Upper lobe of left lung (tissue), 6 donors: Measurements from ENCODE around the gene LRRFIP1. TPM values are rescaled to one million over a fixed set of nuclear protein-coding genes. Genes with fewer than 3 reads are reported as not detected.
A peak's percentile ranks its signal among the peaks of the same experiment; 100 is the strongest.

Source experiments
- ATAC-seq, 2 donors: fragments of 200-7000 bp; cut with Tn5 transposase; one replicate each; pipeline ENCODE4 v1.9.1; 2022; ENCODE audit warnings: mild to moderate bottlenecking in 2 of 2, moderate library complexity in 2 of 2; ENCODE audit not compliant: low FRiP score in 2 of 2
- DNase-seq, 2 donors: peaks; one replicate each; pipeline ENCODE4 v3.0.0-alpha.2; 2019 to 2020
- H3K27ac ChIP-seq, 4 donors: fragments of 200-600 bp; sonication (generic); one replicate each; pipeline ENCODE4 v1.5.1; 2016 to 2019
- H3K27me3 ChIP-seq, 4 donors: fragments of 200-600 bp; sonication (generic); one replicate each; pipeline ENCODE4 v1.5.1; 2017 to 2019
- H3K36me3 ChIP-seq, 4 donors: fragments of 200-600 bp; sonication (generic); one replicate each; pipeline ENCODE4 v1.5.1; 2016 to 2019
- H3K4me1 ChIP-seq, 4 donors: fragments of 200-600 bp; sonication (generic); one replicate each; pipeline ENCODE4 v1.5.1; 2018 to 2019
- H3K4me3 ChIP-seq, 4 donors: fragments of 200-600 bp; sonication (generic); one replicate each; pipeline ENCODE4 v1.5.1; 2017 to 2019; ENCODE audit warnings: mild to moderate bottlenecking in 2 of 4, moderate library complexity in 1 of 4
- H3K9me3 ChIP-seq, 4 donors: fragments of 200-600 bp; sonication (generic); one replicate each; pipeline ENCODE4 v1.5.1; 2018 to 2019
- CTCF ChIP-seq, 6 experiments: fragments of 450-650 bp in 4 of 6; fragments of 200-600 bp in 2 of 6; sonication (generic) in 2 of 6; IDR thresholded peaks; one replicate each; pipeline ENCODE4 v1.5.1; 2016 to 2019; ENCODE audit warnings: antibody characterized with exemption in 6 of 6
- EP300 ChIP-seq, 4 donors: sonication (generic); formaldehyde crosslinking; IDR thresholded peaks; one replicate each; pipeline ENCODE4 v1.5.1; 2017; ENCODE audit warnings: antibody characterized with exemption in 4 of 4, control low read depth in 2 of 4
- POLR2A ChIP-seq, 4 donors: fragments of 450-650 bp; IDR thresholded peaks; one replicate each; pipeline ENCODE4 v1.5.1; 2016 to 2017; ENCODE audit warnings: antibody characterized with exemption in 4 of 4, mild to moderate bottlenecking in 2 of 4
- POLR2AphosphoS5 ChIP-seq, 2 donors: sonication (generic); formaldehyde crosslinking; IDR thresholded peaks; one replicate each; pipeline ENCODE4 v1.5.1; 2017; ENCODE audit warnings: antibody characterized with exemption in 2 of 2
- WGBS, 2 donors: methylation state at CpG; one replicate each; pipeline ENCODE4 v1.1.5; 2017 to 2018; 5-methylcytosine and 5-hydroxymethylcytosine counted together
- total RNA-seq, 6 donors: library from RNA; depleted of rRNA in 4 of 6; stranded (reverse); fragments of >200 nt in 4 of 6; gene quantifications; one replicate each; pipeline versions ENCODE4 v1.1.0 to v1.2.1, GENCODE V29; 2016 to 2021
- donor health status: DM: no; HTN: no; CAD: no; lungs with moderate emphysema.
- donor health status: DM: no; HTN: yes; CAD: no; lungs with severe emphysema.

LRRFIP1 gene
- total RNA-seq, 6 donors from 2014 or later = 185 to 291 (median 242) TPM

GRCh38 chr2:237739101-237739500 lies 111.7 kb downstream of the LRRFIP1 start:
- H3K36me3 ChIP-seq = peaks cover 0 to 23% (median 3%) of the 10 kb centered on the region in 4 donors
- DNase-seq = peak in 1 of 2 donors; percentile 73
- TF ChIP-seq CTCF (IDR thresholded peaks at IDR 0.05) (no peak), POLR2AphosphoS5 (IDR thresholded peaks at IDR 0.05) (no peak), EP300 (IDR thresholded peaks at IDR 0.05) (no peak), POLR2A (IDR thresholded peaks at IDR 0.05) (no peak)

GRCh38 chr2:237742191-237742590 lies 114.8 kb downstream of the LRRFIP1 start:
- DNase-seq (no peak), ATAC-seq (no peak)
- Histone ChIP-seq H3K36me3 (peaks cover 0 to 7% (median 0%) of the 10 kb centered on the region in 4 donors), H3K9me3 (no peaks in the 10 kb centered on the region), H3K4me1 (peaks cover 46 to 73% (median 58%) of the 10 kb centered on the region in 4 donors), H3K27me3 (no peaks in the 10 kb centered on the region), H3K27ac (peak overlapping the region in 2 of 4 donors; percentile 46 to 52), H3K4me3 (no peak overlapping the region)
- TF ChIP-seq CTCF (IDR thresholded peaks at IDR 0.05) (no peak), POLR2A (IDR thresholded peaks at IDR 0.05) (no peak), EP300 (IDR thresholded peaks at IDR 0.05) (no peak), POLR2AphosphoS5 (IDR thresholded peaks at IDR 0.05) (no peak)
- 80 to 91% methylated on average over 12 of the region's 12 CpGs for WGBS, 2 donors

More at GRCh38 chr2:237739101-237739500, 111.7 kb downstream of the LRRFIP1 start:
- no peaks in the 10 kb centered on the region for H3K9me3 ChIP-seq
- H3K4me3 ChIP-seq = no peak overlapping the region
- WGBS, 2 donors = 65 to 67% methylated on average over 15 of the region's 15 CpGs
- H3K27ac ChIP-seq = peak overlapping the region; percentile 9 to 67 (median 41)
- peaks cover 58 to 84% (median 73%) of the 10 kb centered on the region in 4 donors for H3K4me1 ChIP-seq
- H3K27me3 ChIP-seq = no peaks in the 10 kb centered on the region
- peak in 1 of 2 donors; percentile 42 for ATAC-seq

- no peaks in the 10 kb centered on the region for H3K27me3 ChIP-seq
These were observed 115.2 kb downstream of the LRRFIP1 start for GRCh38 chr2:237742614-237743013.

GRCh38 chr2:237743024-237743423 lies 115.6 kb downstream of the LRRFIP1 start:
- Histone ChIP-seq H3K4me3 (no peak overlapping the region), H3K27ac (peak overlapping the region in 2 of 4 donors; percentile 52 to 58), H3K9me3 (no peaks in the 10 kb centered on the region), H3K4me1 (peaks cover 42 to 67% (median 53%) of the 10 kb centered on the region in 4 donors), H3K27me3 (no peaks in the 10 kb centered on the region), H3K36me3 (peaks cover 0 to 12% (median 3%) of the 10 kb centered on the region in 4 donors)
- DNase-seq = no peak
- TF ChIP-seq POLR2A (IDR thresholded peaks at IDR 0.05) = no peak
- no peak for TF ChIP-seq CTCF (IDR thresholded peaks at IDR 0.05)
- no peak for TF ChIP-seq EP300 (IDR thresholded peaks at IDR 0.05)
- ATAC-seq = no peak
- 85 to 92% methylated on average over 6 of the region's 6 CpGs for WGBS, 2 donors

More at GRCh38 chr2:237742614-237743013, 115.2 kb downstream of the LRRFIP1 start:
- no peak for ATAC-seq
- no peaks in the 10 kb centered on the region for H3K9me3 ChIP-seq
- peak overlapping the region in 2 of 4 donors; percentile 46 to 52 for H3K27ac ChIP-seq
- no peak for DNase-seq
- H3K4me3 ChIP-seq = no peak overlapping the region
- WGBS, 2 donors = 92 to 94% methylated on average over 3 of the region's 3 CpGs
- TF ChIP-seq POLR2A (IDR thresholded peaks at IDR 0.05) = no peak
- no peak for TF ChIP-seq POLR2AphosphoS5 (IDR thresholded peaks at IDR 0.05)
- no peak for TF ChIP-seq EP300 (IDR thresholded peaks at IDR 0.05)
- no peak for TF ChIP-seq CTCF (IDR thresholded peaks at IDR 0.05)
- peaks cover 44 to 68% (median 54%) of the 10 kb centered on the region in 4 donors for H3K4me1 ChIP-seq
- peaks cover 0 to 8% (median 2%) of the 10 kb centered on the region in 4 donors for H3K36me3 ChIP-seq
